GM23338 (cell line): Measurements from ENCODE around the gene RNF19B.

Experiments used
- EZH2 ChIP-seq: fragments of 200-600 bp; sonication (generic); IDR thresholded peaks from one replicate; pipeline ENCODE4 v1.8.0; 2017; ENCODE audit warnings: antibody characterized with exemption, mild to moderate bottlenecking, low read depth; ENCODE audit not compliant: unreplicated experiment
- POLR2AphosphoS5 ChIP-seq: IDR thresholded peaks from 2 replicates; pipeline ENCODE4 v1.6.1; 2016; ENCODE audit warnings: antibody characterized with exemption, low read depth
- TF ChIP-seq, protein P1 (sequence below), 2 experiments: fragments of 200-600 bp in 1 of 2; sonication (generic) in 1 of 2; conservative IDR thresholded peaks; 2 replicates each; pipeline versions ENCODE4 v1.5.1 to v1.6.1; 2016 to 2017; ENCODE audit warnings: antibody characterized with exemption in 2 of 2, low read depth in 2 of 2, mild to moderate bottlenecking in 2 of 2, moderate library complexity in 1 of 2
- TF ChIP-seq, protein P2 (sequence below): IDR thresholded peaks from one replicate; pipeline ENCODE4 v1.6.1; 2018; ENCODE audit warnings: antibody characterized with exemption; ENCODE audit not compliant: unreplicated experiment

DNA sequence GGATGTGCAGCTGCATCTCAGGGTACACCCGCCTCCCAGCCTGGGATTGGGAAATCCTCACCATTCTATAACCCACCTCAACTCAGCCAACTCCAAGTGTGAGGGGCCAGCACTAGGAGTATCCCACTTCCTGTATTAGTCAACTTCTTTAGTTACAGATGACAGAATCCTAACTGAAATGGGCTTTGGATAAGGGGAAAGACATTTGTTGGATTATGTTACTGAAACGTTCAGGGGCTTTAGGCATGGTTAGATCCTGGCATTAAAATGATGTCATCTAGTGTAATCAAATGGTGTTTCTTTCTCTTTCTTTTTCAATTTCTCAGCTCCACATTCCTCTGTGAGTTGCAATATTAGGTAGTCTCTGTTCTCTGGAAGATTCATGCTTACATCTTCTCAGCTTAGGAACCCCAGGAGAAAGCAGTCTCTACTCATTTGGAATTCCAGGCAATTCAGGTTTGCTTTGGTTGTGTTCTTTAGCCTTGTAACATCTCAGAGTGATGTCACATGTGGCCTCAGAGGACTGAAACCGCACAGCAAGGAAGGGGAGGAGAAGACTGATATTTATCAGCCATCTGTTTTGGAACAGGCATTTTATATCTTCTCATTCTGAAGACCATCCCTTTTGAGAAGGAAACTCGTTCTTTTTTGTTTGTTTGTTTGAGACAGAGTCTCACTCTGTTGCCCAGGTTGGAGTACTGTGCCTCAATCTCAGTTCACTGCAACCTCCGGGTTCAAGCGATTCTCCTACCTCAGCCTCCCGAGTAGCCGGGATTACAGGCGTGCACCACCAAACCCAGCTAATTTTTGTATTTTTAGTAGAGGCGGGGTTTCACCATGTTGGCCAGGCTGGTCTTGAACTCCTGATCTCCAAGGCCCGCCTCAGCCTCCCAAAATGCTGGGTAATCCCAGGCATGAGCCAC, 44.5 kb downstream of the RNF19B start:
- TF ChIP-seq, protein P1, sequence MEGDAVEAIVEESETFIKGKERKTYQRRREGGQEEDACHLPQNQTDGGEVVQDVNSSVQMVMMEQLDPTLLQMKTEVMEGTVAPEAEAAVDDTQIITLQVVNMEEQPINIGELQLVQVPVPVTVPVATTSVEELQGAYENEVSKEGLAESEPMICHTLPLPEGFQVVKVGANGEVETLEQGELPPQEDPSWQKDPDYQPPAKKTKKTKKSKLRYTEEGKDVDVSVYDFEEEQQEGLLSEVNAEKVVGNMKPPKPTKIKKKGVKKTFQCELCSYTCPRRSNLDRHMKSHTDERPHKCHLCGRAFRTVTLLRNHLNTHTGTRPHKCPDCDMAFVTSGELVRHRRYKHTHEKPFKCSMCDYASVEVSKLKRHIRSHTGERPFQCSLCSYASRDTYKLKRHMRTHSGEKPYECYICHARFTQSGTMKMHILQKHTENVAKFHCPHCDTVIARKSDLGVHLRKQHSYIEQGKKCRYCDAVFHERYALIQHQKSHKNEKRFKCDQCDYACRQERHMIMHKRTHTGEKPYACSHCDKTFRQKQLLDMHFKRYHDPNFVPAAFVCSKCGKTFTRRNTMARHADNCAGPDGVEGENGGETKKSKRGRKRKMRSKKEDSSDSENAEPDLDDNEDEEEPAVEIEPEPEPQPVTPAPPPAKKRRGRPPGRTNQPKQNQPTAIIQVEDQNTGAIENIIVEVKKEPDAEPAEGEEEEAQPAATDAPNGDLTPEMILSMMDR (conservative IDR thresholded peaks at IDR 0.05; ENCODE audit: low read depth in 2 of 2) = no peak
- TF ChIP-seq, protein P2, sequence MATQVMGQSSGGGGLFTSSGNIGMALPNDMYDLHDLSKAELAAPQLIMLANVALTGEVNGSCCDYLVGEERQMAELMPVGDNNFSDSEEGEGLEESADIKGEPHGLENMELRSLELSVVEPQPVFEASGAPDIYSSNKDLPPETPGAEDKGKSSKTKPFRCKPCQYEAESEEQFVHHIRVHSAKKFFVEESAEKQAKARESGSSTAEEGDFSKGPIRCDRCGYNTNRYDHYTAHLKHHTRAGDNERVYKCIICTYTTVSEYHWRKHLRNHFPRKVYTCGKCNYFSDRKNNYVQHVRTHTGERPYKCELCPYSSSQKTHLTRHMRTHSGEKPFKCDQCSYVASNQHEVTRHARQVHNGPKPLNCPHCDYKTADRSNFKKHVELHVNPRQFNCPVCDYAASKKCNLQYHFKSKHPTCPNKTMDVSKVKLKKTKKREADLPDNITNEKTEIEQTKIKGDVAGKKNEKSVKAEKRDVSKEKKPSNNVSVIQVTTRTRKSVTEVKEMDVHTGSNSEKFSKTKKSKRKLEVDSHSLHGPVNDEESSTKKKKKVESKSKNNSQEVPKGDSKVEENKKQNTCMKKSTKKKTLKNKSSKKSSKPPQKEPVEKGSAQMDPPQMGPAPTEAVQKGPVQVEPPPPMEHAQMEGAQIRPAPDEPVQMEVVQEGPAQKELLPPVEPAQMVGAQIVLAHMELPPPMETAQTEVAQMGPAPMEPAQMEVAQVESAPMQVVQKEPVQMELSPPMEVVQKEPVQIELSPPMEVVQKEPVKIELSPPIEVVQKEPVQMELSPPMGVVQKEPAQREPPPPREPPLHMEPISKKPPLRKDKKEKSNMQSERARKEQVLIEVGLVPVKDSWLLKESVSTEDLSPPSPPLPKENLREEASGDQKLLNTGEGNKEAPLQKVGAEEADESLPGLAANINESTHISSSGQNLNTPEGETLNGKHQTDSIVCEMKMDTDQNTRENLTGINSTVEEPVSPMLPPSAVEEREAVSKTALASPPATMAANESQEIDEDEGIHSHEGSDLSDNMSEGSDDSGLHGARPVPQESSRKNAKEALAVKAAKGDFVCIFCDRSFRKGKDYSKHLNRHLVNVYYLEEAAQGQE = no peak
- TF ChIP-seq POLR2AphosphoS5 = no peak
- no peak for TF ChIP-seq EZH2
